Measurements from ENCODE around the gene PACC1. TPM values are rescaled to one million over a fixed set of nuclear protein-coding genes. Genes with fewer than 3 reads are reported as not detected.

PACC1 gene
- total RNA-seq, 4 donors from 2014 or later = 2.9 to 5.5 (median 4.9) TPM

GRCh38 chr1:212432272-212432660 lies 17.6 kb upstream of the PACC1 start:
- Histone ChIP-seq H3K4me3 (replicated peaks in 1 of 3) (peak overlapping the region in 1 of 3 donors; percentile 81), H3K27ac (peak overlapping the region in 2 of 3 donors; percentile 44 to 57), H3K27me3 (no peaks in the 10 kb centered on the region), H3K9me3 (no peaks in the 10 kb centered on the region), H3K4me1 (peaks cover 13 to 16% of the 10 kb centered on the region in 2 donors), H3K36me3 (no peaks in the 10 kb centered on the region)
- intact Hi-C loops (cut with DNase I) = no loop called here
- DNase-seq = no peak
- WGBS, 2 donors = 35 to 39% methylated on average over 5 of the region's 5 CpGs
- no peak for TF ChIP-seq POLR2A (IDR thresholded peaks at IDR 0.05)
- TF ChIP-seq CTCF (IDR thresholded peaks at IDR 0.05) = no peak

- H3K27ac ChIP-seq = no peak overlapping the region
- no peak overlapping the region for H3K4me3 ChIP-seq (replicated peaks in 1 of 3)
- intact Hi-C loops (cut with DNase I) = no loop called here
Measured at GRCh38 chr1:212431644-212432043, 17.0 kb upstream of the PACC1 start.

GRCh38 chr1:212430955-212431394 lies 16.3 kb upstream of the PACC1 start:
- H3K27ac ChIP-seq = no peak overlapping the region
- no peak for TF ChIP-seq POLR2A (IDR thresholded peaks at IDR 0.05)
- TF ChIP-seq CTCF (IDR thresholded peaks at IDR 0.05) = no peak
- 81 to 86% methylated on average over 3 of the region's 3 CpGs for WGBS, 2 donors

More at GRCh38 chr1:212431644-212432043, 17.0 kb upstream of the PACC1 start:
- H3K4me1 ChIP-seq = peaks cover 13 to 16% of the 10 kb centered on the region in 2 donors
- no peaks in the 10 kb centered on the region for H3K36me3 ChIP-seq
- DNase-seq = no peak
- no peak for TF ChIP-seq POLR2A (IDR thresholded peaks at IDR 0.05)
- TF ChIP-seq CTCF (IDR thresholded peaks at IDR 0.05) = no peak
- no peaks in the 10 kb centered on the region for H3K27me3 ChIP-seq
- WGBS, 2 donors = 92 to 93% methylated on average over 9 of the region's 9 CpGs
- no peaks in the 10 kb centered on the region for H3K9me3 ChIP-seq

GRCh38 chr1:212430416-212430815 lies 15.7 kb upstream of the PACC1 start:
- Histone ChIP-seq H3K36me3 (no peaks in the 10 kb centered on the region), H3K9me3 (no peaks in the 10 kb centered on the region), H3K4me1 (peaks cover 13 to 16% of the 10 kb centered on the region in 2 donors), H3K4me3 (replicated peaks in 1 of 3) (no peak overlapping the region), H3K27me3 (no peaks in the 10 kb centered on the region), H3K27ac (no peak overlapping the region)
- intact Hi-C loops (cut with DNase I) = no loop called here
- WGBS, 2 donors = 93 to 95% methylated on average over 2 of the region's 2 CpGs
- TF ChIP-seq CTCF (IDR thresholded peaks at IDR 0.05) (no peak), POLR2A (IDR thresholded peaks at IDR 0.05) (no peak)
- DNase-seq = no peak

More at GRCh38 chr1:212430955-212431394, 16.3 kb upstream of the PACC1 start:
- Histone ChIP-seq H3K36me3 (no peaks in the 10 kb centered on the region), H3K4me3 (replicated peaks in 1 of 3) (no peak overlapping the region), H3K27me3 (no peaks in the 10 kb centered on the region), H3K4me1 (peaks cover 13 to 16% of the 10 kb centered on the region in 2 donors), H3K9me3 (no peaks in the 10 kb centered on the region)
- no peak for DNase-seq
- intact Hi-C loops (cut with DNase I) = no loop called here

GRCh38 chr1:212428496-212428895 lies 13.8 kb upstream of the PACC1 start:
- Histone ChIP-seq H3K27ac (no peak overlapping the region), H3K4me3 (replicated peaks in 1 of 3) (no peak overlapping the region), H3K27me3 (no peaks in the 10 kb centered on the region), H3K36me3 (no peaks in the 10 kb centered on the region), H3K4me1 (peaks cover 6 to 7% of the 10 kb centered on the region in 2 donors), H3K9me3 (no peaks in the 10 kb centered on the region)
- no peak for TF ChIP-seq CTCF (IDR thresholded peaks at IDR 0.05)
- TF ChIP-seq POLR2A (IDR thresholded peaks at IDR 0.05) = no peak
- 72 to 80% methylated on average over 5 of the region's 5 CpGs for WGBS, 2 donors
- no peak for DNase-seq
- intact Hi-C loops (cut with DNase I) = no loop called here
